Mammary epithelial cell (primary cell): Measurements from ENCODE around the gene AP1S3.

ENCODE experiments used
- CTCF ChIP-seq, 2 donors: IDR thresholded peaks in 1 of 2; conservative IDR thresholded peaks in 1 of 2; 2 replicates each; pipeline ENCODE4 v1.5.1; 2011 to 2012; ENCODE audit warnings: inconsistent platforms in 2 of 2, low read length in 2 of 2, mild to moderate bottlenecking in 2 of 2, control low read depth in 1 of 2, low read depth in 1 of 2; ENCODE audit not compliant: insufficient read depth in 1 of 2; ENCODE audit errors: extremely low read depth in 1 of 2
- EZH2 ChIP-seq: IDR thresholded peaks from 2 replicates; pipeline ENCODE4 v1.6.1; 2012; ENCODE audit warnings: low read length, inconsistent platforms, borderline replicate concordance

- TF ChIP-seq CTCF (conservative IDR thresholded peaks at IDR 0.05 in 1 of 2, IDR thresholded peaks at IDR 0.05 in 1 of 2; ENCODE audit: extremely low read depth in 1 of 2, insufficient read depth in 1 of 2, low read depth in 1 of 2, low read length in 2 of 2) (no peak), EZH2 (no peak)
Measured at GRCh38 chr2:223751012-223751411, 86.4 kb downstream of the AP1S3 start.
